K562 (cell line): ENCODE data around the gene FKBP8. TPM values are rescaled to one million over a fixed set of nuclear protein-coding genes. Genes with fewer than 3 reads are reported as not detected.

Experiments
- BRCA1 ChIP-seq, 2 experiments: fragments of 450-650 bp in 1 of 2; sonication (generic) in 1 of 2; formaldehyde crosslinking in 1 of 2; IDR thresholded peaks; 2 replicates each; pipeline versions ENCODE4 v1.5.0 to v1.6.1; 2017 to 2020; ENCODE audit warnings: mild to moderate bottlenecking in 1 of 2, missing genetic modification reagents in 1 of 2
- CREM ChIP-seq: IDR thresholded peaks from 2 replicates; pipeline ENCODE4 v1.6.1; 2014; ENCODE audit warnings: antibody characterized with exemption, low read depth
- CTBP1 ChIP-seq: fragments of 450-650 bp; IDR thresholded peaks from 2 replicates; pipeline ENCODE4 v1.6.1; 2016; ENCODE audit warnings: borderline replicate concordance
- KLF13 ChIP-seq: fragments of 450-650 bp; IDR thresholded peaks from 2 replicates; pipeline ENCODE4 v1.6.1; 2016; ENCODE audit warnings: missing genetic modification characterization, low read depth, mild to moderate bottlenecking, missing compliant biosample characterization, moderate library complexity, borderline replicate concordance
- MTF1 ChIP-seq: fragments of 250-450 bp; sonication (Bioruptor Pico); IDR thresholded peaks from 2 replicates; pipeline ENCODE4 v1.9.0; 2021; ENCODE audit warnings: moderate library complexity, mild to moderate bottlenecking, inconsistent platforms, borderline replicate concordance
- NCOR1 ChIP-seq: fragments of 450-650 bp; IDR thresholded peaks from 2 replicates; pipeline ENCODE4 v1.6.1; 2016; ENCODE audit warnings: mild to moderate bottlenecking, moderate library complexity
- POLR2AphosphoS5 ChIP-seq: IDR thresholded peaks from 2 replicates; pipeline ENCODE4 v1.6.1; 2011; ENCODE audit warnings: mild to moderate bottlenecking, low read depth, low read length, moderate library complexity; ENCODE audit not compliant: control insufficient read depth, insufficient read depth
- RUNX1 ChIP-seq: sonication (generic); IDR thresholded peaks from 2 replicates; pipeline ENCODE4 v1.6.1; 2016; ENCODE audit warnings: antibody characterized with exemption, low read depth
- SP1 ChIP-seq: sonication (generic); formaldehyde crosslinking; IDR thresholded peaks from 2 replicates; pipeline ENCODE4 v1.8.1; 2022; ENCODE audit warnings: mild to moderate bottlenecking, missing genetic modification reagents
- TAF1 ChIP-seq: IDR thresholded peaks from 2 replicates; pipeline ENCODE4 v1.6.1; 2011; ENCODE audit warnings: mild to moderate bottlenecking, low read length, moderate library complexity; ENCODE audit not compliant: insufficient read depth, control insufficient read depth, severe bottlenecking; ENCODE audit errors: extremely low read depth
- VEZF1 ChIP-seq: fragments of 200-800 bp; sonication (Bioruptor generic); IDR thresholded peaks from 2 replicates; pipeline ENCODE4 v1.6.1; 2017; ENCODE audit warnings: missing genetic modification characterization, missing compliant biosample characterization
- ZBTB12 ChIP-seq: fragments of 250-450 bp; sonication (Bioruptor Pico); IDR thresholded peaks from 2 replicates; pipeline ENCODE4 v1.4.0; 2020
- ZNF277 ChIP-seq: fragments of 250-450 bp; sonication (Bioruptor Pico); IDR thresholded peaks from 2 replicates; pipeline ENCODE4 v1.8.0; 2022; ENCODE audit warnings: inconsistent platforms, mild to moderate bottlenecking, moderate library complexity, borderline replicate concordance
- ZNF511 ChIP-seq: sonication (generic); formaldehyde crosslinking; IDR thresholded peaks from 2 replicates; pipeline ENCODE4 v1.8.0; 2022; ENCODE audit warnings: mild to moderate bottlenecking, missing genetic modification reagents
- polyA plus RNA-seq, 8 experiments: library from polyadenylated mRNA; depleted of rRNA in 4 of 8; stranded (reverse) in 5 of 8; unstranded in 3 of 8; fragments of >200 nt; fragmentation: Nextera tagmentation in 2 of 8; fragmentation: Illumina TruSeq in 1 of 8; extraction: Ambion mirVana in 2 of 8; extraction: Trizol in 1 of 8; gene quantifications; 2 replicates each; pipeline versions ENCODE4 v1.2.1 to v1.2.3, GENCODE V29; 2011 to 2014; ENCODE audit warnings: inconsistent platforms in 1 of 8, missing spikeins in 1 of 8
- total RNA-seq, 7 experiments: library from RNA; depleted of rRNA in 6 of 7; stranded (reverse); fragments of >200 nt in 6 of 7; fragmentation: Illumina TruSeq in 2 of 7; extraction: Trizol in 2 of 7; gene quantifications; 2 replicates each; pipeline versions ENCODE4 v1.2.1 to v1.2.3, GENCODE V29; 2011 to 2021; ENCODE audit warnings: low replicate concordance in 1 of 7

Gene FKBP8
- total and polyA plus RNA-seq, 9 of the 15 experiments (the other 6 are each of a cell fraction or from before 2014, with no cell fraction given), result 0.46 to 236 (median 104) TPM

GRCh38 chr19:18590273-18591272 is 47.2 kb upstream of the FKBP8 start (continued):
- TF ChIP-seq TAF1 (peak; percentile 34), MTF1 (CRISPR knock-in tag) (no peak), RUNX1 (0 out of 2 replicates have a peak, but pooled peaks have one; percentile 15), BRCA1 (IDR thresholded peaks at IDR 0.05) (no peak), BRCA1 (CRISPR knock-in tag; IDR thresholded peaks at IDR 0.05) (no peak), CTBP1 (peak; percentile 92), ZNF277 (CRISPR knock-in tag) (no peak), ZBTB12 (CRISPR knock-in tag) (peak; percentile 54; the same call in 1 of the 2 replicates), VEZF1 (0 out of 2 replicates have a peak, but pooled peaks have one; percentile 18), ZNF511 (CRISPR knock-in tag) (peak; percentile 19; the same call in 1 of the 2 replicates), CREM (peak; percentile 92), SP1 (CRISPR knock-in tag) (peak; percentile 78), POLR2AphosphoS5 (peak; percentile 45; the same call in 1 of the 2 replicates), NCOR1 (no peak), KLF13 (tag) (peak; percentile 58; the same call in 1 of the 2 replicates)
